ENCODE measurements around the gene SERPINB6. TPM values are rescaled to one million over a fixed set of nuclear protein-coding genes. Genes with fewer than 3 reads are reported as not detected.
"Not testable (repeated sequence)": the region's sequence is repeated elsewhere in the genome, so short reads cannot be mapped to it uniquely, and the experiment has no call there.

Gene SERPINB6
- total RNA-seq, 1 experiment from 2014 or later = 34.1 TPM

DNA sequence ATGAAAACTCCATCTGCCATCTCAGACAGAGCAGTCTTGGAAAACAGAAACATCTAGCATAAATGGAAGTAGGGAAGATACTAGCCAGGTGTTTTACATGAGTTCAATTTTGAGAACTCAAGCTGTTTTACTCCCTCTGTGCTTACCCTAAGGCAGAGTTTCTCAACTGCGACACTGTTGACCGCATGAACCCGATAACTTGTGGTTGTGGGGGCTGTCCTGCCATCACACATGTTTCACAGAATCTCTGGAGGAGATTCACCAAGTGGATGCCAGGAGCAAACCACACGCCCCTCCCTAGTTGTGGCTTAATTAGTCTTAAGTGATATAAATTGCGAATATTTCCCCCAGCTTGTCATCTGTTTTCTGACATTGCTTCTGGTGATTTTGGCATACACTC, 2.3 kb upstream of the SERPINB6 start:
- Histone ChIP-seq H3K36me3 (replicated peaks; ENCODE audit: control insufficient read depth, insufficient read depth, low read length) (no peaks in the 10 kb centered on the region), H3K4me3 (ENCODE audit: insufficient read depth, low read depth, low read length) (no peak overlapping the region), H3K27me3 (ENCODE audit: control insufficient read depth, insufficient read depth, low read length) (no peaks in the 10 kb centered on the region)
- no peak for DNase-seq

DNA sequence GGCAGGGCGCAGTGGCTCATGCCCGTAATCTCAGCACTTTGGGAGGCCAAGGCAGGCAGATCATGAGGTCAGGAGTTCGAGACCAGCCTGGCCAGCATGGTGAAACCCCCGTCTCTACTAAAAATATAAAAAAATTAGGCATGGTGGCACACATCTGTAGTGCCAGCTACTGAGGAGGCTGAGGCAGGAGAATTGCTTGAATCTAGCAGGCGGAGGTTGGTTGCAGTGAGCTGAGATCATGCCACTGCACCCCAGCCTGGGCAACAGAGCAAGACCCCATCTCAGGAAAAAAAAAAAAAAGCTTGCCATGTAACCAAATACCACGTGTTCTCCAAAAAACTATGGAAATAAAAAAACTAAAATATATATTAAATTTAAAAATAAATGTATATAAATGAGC, 1.8 kb upstream of the SERPINB6 start:
- H3K36me3 ChIP-seq (replicated peaks; ENCODE audit: control insufficient read depth, insufficient read depth, low read length); DNase-seq; H3K4me3 ChIP-seq (ENCODE audit: insufficient read depth, low read depth, low read length); H3K27me3 ChIP-seq (ENCODE audit: control insufficient read depth, insufficient read depth, low read length): not testable (repeated sequence)

DNA sequence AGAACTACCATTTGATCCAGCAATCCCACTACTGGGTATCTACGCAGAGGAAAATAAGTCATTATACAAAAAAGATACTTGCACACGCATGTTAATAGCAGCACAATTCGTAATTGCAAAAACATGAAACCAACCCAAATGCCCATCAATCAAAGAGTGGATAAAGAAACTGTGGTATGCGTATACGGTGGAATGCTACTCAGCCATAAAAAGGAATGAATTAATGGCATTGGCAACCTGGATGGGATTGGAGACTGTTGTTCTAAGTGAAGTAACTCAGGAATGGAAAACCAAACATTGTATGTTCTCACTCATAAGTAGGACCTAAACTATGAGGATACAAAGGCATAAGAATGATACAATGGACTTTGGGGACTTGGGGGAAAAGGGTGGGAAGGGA, 1.3 kb upstream of the SERPINB6 start:
- not testable (repeated sequence) for H3K27me3 ChIP-seq (ENCODE audit: control insufficient read depth, insufficient read depth, low read length); H3K4me3 ChIP-seq (ENCODE audit: insufficient read depth, low read depth, low read length); H3K36me3 ChIP-seq (replicated peaks; ENCODE audit: control insufficient read depth, insufficient read depth, low read length); DNase-seq

DNA sequence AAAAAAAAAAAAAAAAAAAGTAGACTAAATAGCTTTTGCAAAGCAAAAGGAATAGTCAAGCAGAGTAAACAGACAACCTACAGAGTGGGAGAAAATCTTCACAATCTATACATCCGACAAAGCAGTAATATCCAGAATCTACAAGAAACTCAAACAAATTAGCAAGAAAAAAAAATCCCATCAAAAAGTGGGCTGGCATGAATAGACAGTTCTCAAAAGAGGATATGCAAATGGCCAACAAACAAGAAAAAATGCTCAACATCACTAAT, 786 bp upstream of the SERPINB6 start:
- not testable (repeated sequence) for DNase-seq; H3K4me3 ChIP-seq (ENCODE audit: insufficient read depth, low read depth, low read length); H3K36me3 ChIP-seq (replicated peaks; ENCODE audit: control insufficient read depth, insufficient read depth, low read length); H3K27me3 ChIP-seq (ENCODE audit: control insufficient read depth, insufficient read depth, low read length)

DNA sequence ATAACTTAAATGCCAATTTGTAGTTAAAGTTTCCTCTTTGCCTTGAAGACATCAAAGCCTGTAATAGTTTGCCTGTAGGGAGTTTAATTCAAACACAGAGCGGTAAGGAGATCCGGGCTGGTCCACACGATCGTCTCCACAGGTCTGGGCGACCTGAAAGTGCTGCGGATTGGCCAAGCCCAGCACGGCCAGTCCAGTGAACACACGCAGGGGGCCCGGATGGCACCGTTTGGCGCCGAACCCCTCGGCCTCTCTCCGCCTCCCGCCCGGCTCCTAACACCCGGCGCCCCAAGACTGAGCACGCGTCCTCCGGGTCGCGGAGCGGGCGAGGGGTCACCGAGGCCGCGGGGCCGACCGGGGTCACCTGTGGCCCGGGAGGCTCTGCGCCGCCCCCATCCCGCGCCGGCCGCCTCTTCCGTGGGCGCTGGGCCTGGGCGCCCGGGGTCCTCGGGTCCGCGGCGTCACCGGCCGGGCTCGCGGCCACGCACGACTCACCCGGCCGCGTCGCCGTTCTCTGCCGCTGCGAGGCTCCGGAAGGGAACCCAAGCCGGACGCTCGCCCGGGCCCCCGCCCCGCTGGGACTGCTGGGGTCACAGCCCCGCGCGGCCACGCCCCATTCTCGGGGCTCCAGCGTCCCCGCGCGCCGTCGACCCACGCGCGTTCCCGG, 481 bp downstream of the SERPINB6 start:
- no peaks in the 10 kb centered on the region for H3K27me3 ChIP-seq (ENCODE audit: control insufficient read depth, insufficient read depth, low read length)
- H3K4me3 ChIP-seq (ENCODE audit: insufficient read depth, low read depth, low read length) = peak overlapping the region; percentile 60
- DNase-seq = peak; percentile 82
- no peaks in the 10 kb centered on the region for H3K36me3 ChIP-seq (replicated peaks; ENCODE audit: control insufficient read depth, insufficient read depth, low read length)

DNA sequence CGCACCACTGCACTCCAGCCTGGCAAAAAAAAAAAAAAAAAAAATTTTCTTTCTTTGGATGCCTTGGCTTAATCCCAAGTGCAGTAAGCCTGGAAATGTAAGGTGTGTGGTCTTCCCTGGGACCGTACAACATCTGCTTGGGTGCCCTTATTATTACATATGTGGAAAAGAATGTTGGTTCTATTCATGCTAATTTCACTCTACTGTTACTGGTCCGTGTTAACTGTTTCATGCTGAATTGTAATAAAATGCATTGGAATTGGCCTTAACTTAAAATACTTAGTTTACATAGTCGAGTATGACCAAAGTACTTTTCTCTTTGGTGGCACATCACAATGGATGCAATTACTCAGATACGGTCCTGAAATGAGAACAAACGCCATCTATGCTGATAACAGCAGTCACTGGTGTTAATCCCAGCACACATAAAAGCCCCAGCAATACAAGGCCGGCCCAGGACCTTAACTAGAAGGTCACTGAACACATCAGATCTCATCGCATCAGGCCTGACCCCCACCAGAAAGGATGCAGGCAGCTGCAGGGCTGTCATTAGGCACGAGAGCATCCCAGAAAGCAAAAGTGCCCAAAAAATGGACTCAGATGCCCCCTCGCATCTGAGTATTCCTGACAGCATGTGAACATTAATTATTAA, 1.2 kb downstream of the SERPINB6 start:
- H3K27me3 ChIP-seq (ENCODE audit: control insufficient read depth, insufficient read depth, low read length) = no peaks in the 10 kb centered on the region
- no peak overlapping the region for H3K4me3 ChIP-seq (ENCODE audit: insufficient read depth, low read depth, low read length)
- no peak for DNase-seq
- H3K36me3 ChIP-seq (replicated peaks; ENCODE audit: control insufficient read depth, insufficient read depth, low read length) = no peaks in the 10 kb centered on the region

DNA sequence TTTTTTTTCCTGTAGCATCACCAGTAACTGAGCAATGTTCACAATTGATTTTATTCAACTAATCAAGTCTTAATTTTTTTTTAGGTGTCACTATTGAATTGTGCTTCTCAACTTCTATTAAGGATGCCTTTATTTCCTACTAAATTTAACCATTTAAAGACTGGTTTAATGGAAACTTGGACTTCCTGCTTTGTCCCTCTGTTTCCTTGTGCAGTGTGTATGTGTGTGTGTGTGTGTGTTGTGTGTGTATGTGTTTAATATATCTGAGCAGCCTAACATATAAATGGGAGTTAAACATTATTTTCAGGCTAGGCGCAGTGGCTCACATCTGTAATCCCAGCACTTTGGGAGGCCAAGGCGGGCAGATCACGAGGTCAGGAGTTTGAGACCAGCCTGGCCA, 1.8 kb downstream of the SERPINB6 start:
- Histone ChIP-seq H3K36me3 (replicated peaks; ENCODE audit: control insufficient read depth, insufficient read depth, low read length) (no peaks in the 10 kb centered on the region), H3K4me3 (ENCODE audit: insufficient read depth, low read depth, low read length) (no peak overlapping the region), H3K27me3 (ENCODE audit: control insufficient read depth, insufficient read depth, low read length) (no peaks in the 10 kb centered on the region)
- no peak for DNase-seq

DNA sequence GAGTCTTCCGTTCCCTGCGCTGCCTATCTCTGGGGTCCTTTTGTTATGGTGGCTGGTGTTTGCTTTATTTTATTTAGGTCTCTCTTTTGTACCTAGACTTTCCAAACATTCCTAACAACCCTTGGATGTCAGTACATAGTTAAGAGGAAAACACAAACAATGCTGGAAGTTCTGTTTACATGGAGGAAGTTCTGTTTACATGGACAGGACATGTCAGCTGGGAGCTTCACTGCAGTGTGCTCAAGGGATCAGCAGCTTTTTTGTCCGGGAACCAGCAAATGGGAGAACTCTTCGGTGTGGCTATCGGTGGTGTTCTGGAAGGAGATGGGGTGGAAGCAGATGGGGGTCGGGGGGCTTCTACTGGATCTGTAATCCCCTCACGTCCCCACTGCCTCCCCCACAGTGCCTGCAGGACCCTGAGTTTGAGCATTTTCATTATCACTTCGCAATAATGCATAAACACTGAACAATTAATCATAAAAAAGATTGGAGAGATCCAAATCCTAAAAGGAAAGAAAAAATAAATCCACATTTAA, 2.7 kb downstream of the SERPINB6 start:
- no peaks in the 10 kb centered on the region for H3K36me3 ChIP-seq (replicated peaks; ENCODE audit: control insufficient read depth, insufficient read depth, low read length)
- DNase-seq = no peak
- no peaks in the 10 kb centered on the region for H3K27me3 ChIP-seq (ENCODE audit: control insufficient read depth, insufficient read depth, low read length)

DNA sequence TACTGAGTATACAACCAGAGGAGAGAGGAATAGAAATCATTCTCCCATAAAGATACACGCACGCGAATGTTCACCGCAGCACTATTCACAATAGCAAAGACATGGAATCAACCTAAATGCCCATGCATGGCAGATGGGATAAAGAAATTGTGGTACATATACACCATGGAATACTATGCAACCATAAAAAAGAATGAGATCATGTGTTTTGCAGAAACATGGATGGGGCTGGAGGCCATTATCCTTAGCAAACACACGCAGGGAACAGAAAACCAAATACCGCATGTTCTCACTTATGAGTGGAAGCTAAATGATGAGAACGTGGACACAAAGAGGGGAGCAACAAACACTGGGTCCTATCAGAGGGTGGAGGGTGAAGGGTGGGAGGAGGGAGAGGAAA, 3.4 kb downstream of the SERPINB6 start:
- Histone ChIP-seq H3K36me3 (replicated peaks; ENCODE audit: control insufficient read depth, insufficient read depth, low read length) (no peaks in the 10 kb centered on the region), H3K4me3 (ENCODE audit: insufficient read depth, low read depth, low read length) (no peak overlapping the region), H3K27me3 (ENCODE audit: control insufficient read depth, insufficient read depth, low read length) (no peaks in the 10 kb centered on the region)
- DNase-seq = no peak

More for the DNA sequence above, 2.7 kb downstream of the SERPINB6 start:
- no peak overlapping the region for H3K4me3 ChIP-seq (ENCODE audit: insufficient read depth, low read depth, low read length)

DNA sequence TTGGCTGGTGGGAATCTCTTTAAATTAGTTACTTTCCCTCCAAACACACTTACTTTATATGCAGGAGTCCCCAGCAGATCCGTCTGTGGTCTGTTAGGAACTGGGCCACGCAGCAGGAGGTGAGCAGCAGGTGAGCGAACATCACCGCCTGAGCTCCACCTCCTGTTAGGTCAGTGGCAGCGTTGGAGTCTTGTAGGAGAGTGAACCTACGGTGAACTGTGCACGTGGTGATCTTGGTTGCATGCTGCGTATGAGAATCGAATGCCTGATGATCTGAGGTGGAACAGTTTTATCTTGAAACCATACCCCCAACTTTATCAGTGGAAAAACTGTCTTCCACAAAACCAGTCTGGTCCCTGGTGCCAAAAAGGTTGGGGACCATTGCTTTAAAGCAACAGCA, 5.0 kb downstream of the SERPINB6 start:
- peak; percentile 18 for DNase-seq
- H3K27me3 ChIP-seq (ENCODE audit: control insufficient read depth, insufficient read depth, low read length) = no peaks in the 10 kb centered on the region
- no peak overlapping the region for H3K4me3 ChIP-seq (ENCODE audit: insufficient read depth, low read depth, low read length)

DNA sequence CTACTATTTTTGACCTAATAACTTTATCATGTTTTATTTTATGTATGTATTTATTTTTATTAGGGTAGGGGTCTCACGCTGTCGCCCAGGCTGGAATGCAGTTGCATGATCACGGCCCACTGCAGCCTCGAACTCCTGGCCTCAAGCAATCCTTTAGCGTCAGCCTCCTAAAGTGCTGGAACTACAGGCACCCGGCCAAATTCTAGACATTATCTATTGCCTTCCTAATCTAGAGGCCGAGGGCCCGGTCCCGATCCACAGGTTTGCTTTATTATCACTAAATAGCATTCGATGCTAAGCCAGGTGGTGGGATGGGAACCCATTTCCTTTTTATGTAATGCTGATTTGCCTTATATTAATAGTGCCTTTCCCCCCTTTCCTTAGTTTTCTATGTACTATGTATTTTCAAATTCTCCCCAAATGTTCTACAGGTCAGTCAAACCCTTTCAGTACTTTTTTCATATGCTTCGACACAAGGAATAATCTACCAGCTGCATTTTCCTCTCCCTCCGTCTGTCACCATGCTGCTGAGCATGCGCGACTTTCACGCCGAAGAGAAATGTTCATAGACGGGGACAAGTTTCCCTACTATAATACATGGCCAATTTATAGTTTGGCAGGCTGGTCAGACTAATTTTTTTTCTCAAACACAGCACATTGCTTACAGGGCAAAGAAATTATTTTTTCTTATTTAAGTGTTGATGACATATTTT, 6.4 kb downstream of the SERPINB6 start:
- Histone ChIP-seq H3K36me3 (replicated peaks; ENCODE audit: control insufficient read depth, insufficient read depth, low read length) (no peaks in the 10 kb centered on the region), H3K27me3 (ENCODE audit: control insufficient read depth, insufficient read depth, low read length) (no peaks in the 10 kb centered on the region), H3K4me3 (ENCODE audit: insufficient read depth, low read depth, low read length) (no peak overlapping the region)
- DNase-seq = peak; percentile 2

More for the DNA sequence above, 5.0 kb downstream of the SERPINB6 start:
- H3K36me3 ChIP-seq (replicated peaks; ENCODE audit: control insufficient read depth, insufficient read depth, low read length) = no peaks in the 10 kb centered on the region

DNA sequence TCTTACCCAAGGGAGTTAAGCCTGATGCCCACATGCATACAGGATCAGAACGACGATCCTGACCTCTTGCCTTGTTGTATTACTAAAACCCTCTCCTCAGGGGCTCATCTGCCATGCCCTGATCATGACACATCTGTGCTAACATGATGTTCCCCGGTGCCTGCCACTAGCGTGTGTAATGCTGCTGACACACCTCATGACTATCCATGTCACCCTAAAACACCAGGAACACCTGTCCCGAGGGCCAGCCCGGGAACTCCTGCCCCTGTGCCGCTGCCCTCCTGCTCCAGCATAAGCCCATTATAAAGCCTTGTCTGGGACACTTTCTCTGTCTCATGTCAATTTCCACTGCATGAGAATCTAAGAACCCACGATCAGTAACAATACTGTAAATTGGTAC, 7.6 kb downstream of the SERPINB6 start:
- DNase-seq = peak; percentile 11
- Histone ChIP-seq H3K27me3 (ENCODE audit: control insufficient read depth, insufficient read depth, low read length) (no peaks in the 10 kb centered on the region), H3K36me3 (replicated peaks; ENCODE audit: control insufficient read depth, insufficient read depth, low read length) (no peaks in the 10 kb centered on the region), H3K4me3 (ENCODE audit: insufficient read depth, low read depth, low read length) (no peak overlapping the region)

DNA sequence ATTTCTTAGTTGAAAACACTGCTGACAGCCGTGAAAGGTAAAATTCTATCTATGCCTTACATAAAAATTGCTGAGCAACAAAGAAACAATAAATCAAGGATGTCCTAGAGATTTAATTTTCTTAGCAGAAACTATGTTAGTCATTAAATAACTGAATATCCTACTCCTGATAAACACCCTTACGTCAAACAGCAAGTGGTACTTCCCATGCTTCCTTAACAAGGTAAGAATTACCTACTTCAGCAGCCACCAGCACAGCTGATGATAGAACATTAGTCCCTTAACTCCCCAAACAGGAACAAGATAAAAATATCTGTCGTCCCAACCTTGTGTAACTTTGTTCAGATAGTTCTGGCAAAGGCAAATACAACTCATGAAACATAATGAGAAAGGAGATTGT, 8.7 kb downstream of the SERPINB6 start:
- no peaks in the 10 kb centered on the region for H3K27me3 ChIP-seq (ENCODE audit: control insufficient read depth, insufficient read depth, low read length)
- no peak for DNase-seq
- no peaks in the 10 kb centered on the region for H3K36me3 ChIP-seq (replicated peaks; ENCODE audit: control insufficient read depth, insufficient read depth, low read length)
- no peak overlapping the region for H3K4me3 ChIP-seq (ENCODE audit: insufficient read depth, low read depth, low read length)

DNA sequence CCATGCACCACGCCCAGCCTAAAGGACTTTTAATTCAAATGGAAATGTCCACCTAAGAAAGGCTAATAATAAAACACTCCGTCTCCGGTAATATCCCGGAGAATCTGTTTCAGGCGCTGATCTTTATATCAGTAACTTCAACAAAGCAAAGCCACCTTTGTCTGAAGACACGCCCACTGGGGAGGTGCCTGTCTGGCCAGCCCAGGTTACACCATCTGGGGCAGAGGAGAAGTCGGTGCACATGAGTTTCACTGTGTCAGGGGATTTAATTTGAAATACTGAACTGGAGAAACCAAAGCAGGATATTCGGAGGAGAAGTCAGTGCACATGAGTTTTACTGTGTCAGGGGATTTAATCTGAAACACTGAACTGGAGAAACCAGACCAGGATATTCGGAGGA, 9.4 kb downstream of the SERPINB6 start:
- no peaks in the 10 kb centered on the region for H3K27me3 ChIP-seq (ENCODE audit: control insufficient read depth, insufficient read depth, low read length)
- H3K4me3 ChIP-seq (ENCODE audit: insufficient read depth, low read depth, low read length) = no peak overlapping the region
- no peaks in the 10 kb centered on the region for H3K36me3 ChIP-seq (replicated peaks; ENCODE audit: control insufficient read depth, insufficient read depth, low read length)
- DNase-seq = peak; percentile 61

DNA sequence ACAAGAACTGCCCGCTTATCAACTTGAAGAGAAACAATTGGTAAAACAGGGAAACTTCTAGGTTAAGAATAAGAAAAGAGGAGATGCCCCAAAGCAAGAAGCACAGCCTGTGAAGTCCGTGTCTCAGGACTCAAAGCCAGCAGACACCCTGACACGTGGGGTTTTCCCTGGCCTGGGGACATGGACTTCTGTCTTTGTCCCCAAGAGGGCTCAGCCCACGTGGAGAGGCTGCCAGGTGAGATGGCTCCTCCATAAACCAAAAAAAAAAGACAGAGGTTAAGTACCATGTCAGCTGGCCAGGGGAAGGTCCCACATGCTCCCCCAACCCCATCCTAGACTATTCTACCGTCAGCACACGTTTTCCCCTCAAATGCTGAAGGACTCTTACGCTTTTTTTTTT, 9.9 kb downstream of the SERPINB6 start:
- DNase-seq = peak; percentile 18
- H3K27me3 ChIP-seq (ENCODE audit: control insufficient read depth, insufficient read depth, low read length) = no peaks in the 10 kb centered on the region
- H3K4me3 ChIP-seq (ENCODE audit: insufficient read depth, low read depth, low read length) = no peak overlapping the region
- no peaks in the 10 kb centered on the region for H3K36me3 ChIP-seq (replicated peaks; ENCODE audit: control insufficient read depth, insufficient read depth, low read length)
